Right ventricle myocardium superior (tissue), 1 donor: ENCODE measurements around the gene RAET1G. TPM values are rescaled to one million over a fixed set of nuclear protein-coding genes. Genes with fewer than 3 reads are reported as not detected.

ENCODE experiments used
- ATAC-seq: fragments of 200-7000 bp; cut with Tn5 transposase; one replicate; pipeline ENCODE4 v1.9.1; 2020; ENCODE audit warnings: mild to moderate bottlenecking; ENCODE audit not compliant: poor library complexity
- DNase-seq: peaks from one replicate; pipeline ENCODE4 v3.0.0-alpha.2; 2020
- intact Hi-C: fragments of 100-400 bp; cut with DNase I; formaldehyde crosslinking; loops from one replicate; pipeline ENCODE4 v1.11.2; 2022
- total RNA-seq: library from RNA; stranded (reverse); fragmentation: NEBNext Ultra II Directional; extraction: Animal tissue kit (Norgen Biotek cat#: 25700); gene quantifications from one replicate; pipeline ENCODE4 v1.2.1, GENCODE V29; 2021
- donor health status: DM: no; HTN: yes; CAD: no; lungs with severe emphysema.

Gene RAET1G
- total RNA-seq, 1 donor from 2014 or later: not detected

DNA sequence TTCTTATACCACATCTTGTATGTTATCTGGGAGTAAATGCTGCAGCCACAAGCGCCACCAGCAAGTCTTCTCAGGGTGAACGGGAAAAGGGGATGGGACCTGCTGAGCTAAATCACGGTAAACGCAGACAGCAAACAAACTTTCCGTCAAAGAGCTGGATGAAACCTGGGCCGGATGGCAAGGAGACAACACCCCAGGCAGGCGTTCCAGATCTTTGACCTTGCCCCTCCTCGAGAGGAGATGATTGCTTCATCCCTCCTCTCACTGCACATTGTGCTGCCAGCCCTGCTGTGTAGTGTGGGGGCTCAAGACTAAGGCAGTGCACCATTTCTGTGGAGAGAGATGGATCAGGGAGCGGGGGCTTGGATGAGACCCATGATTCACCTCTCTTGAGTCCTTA, 34.8 kb downstream of the RAET1G start:
- DNase-seq: no peak
- no peak for ATAC-seq

DNA sequence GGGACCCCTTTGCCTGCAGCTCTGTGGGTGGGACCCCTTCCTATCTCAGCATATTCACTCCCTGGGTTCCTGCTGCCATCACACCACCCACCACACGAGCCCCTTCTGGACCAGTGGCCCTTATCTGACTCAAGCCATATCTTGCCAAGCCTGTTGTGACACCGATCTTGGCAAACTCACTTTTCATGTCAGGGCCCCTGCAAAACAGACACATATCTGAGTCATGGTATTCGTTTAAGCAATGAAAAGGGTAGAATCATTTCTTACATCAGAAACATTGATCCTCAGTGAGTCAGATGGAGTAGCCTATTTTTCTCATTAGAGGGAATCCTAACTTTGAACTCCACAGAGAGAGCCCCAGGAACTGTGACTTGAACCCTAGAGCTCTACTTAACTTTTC, 35.6 kb downstream of the RAET1G start:
- DNase-seq (no peak), ATAC-seq (no peak)
- intact Hi-C loops: no loop called here

More for the DNA sequence above, 34.8 kb downstream of the RAET1G start:
- intact Hi-C loops: no loop called here

DNA sequence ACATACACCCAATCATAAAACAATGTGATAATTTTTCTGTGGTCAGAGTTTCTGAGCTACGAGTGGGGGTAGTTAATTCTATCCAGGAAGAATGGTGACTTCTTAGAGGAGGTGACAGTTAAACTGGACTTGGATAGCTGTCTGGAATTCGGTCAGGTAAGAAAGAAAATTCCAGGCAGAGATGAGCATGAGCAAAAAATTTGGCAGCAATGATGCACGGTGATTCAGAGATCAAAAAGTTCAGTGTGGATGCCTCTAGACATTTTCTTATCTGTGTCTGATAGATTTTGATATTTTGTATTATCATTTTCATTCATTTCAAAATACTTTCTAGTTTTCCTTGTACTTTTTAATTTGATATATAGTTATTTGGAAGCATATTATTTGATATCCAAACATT, 37.0 kb downstream of the RAET1G start:
- intact Hi-C loops: no loop called here
- ATAC-seq (no peak), DNase-seq (no peak)

DNA sequence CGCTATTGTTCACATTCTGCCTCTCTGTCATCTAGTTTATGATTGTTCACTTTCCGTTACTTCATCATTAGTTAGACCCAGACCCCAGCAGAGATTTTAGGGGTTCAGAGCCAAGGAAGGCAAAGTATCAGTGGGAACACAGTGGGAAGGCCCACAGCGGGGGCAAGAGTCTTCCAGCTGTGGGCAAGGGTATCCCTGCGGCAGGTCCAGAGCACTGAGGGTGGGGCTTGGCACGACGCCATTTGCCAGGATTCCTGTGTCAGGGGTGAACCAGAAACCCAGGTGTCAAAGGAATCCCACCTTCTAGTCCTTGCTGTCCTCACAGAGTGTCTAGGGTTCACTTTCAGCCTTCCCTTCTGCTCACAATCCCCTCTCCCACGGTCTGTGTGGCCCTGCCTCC, 38.3 kb downstream of the RAET1G start:
- no peak for DNase-seq

DNA sequence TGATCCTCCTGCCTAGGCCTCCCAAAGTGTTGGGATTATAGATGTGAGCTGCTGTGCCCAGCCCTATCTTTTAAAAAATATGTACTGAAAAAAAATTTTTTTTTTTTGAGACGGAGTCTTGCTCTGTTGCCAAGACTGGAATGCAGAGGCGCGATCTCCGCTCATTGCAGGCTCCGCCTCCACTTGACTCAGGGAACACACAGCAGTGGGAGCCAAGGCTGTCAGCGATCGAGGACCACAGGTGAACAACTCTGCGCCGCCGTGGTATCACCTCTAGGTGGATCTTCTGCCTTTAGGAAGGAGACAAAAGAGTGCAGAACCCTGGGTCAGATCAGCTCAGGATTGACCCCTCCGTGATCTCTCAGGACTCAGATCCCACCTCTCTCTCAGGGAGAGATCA, 38.7 kb downstream of the RAET1G start:
- DNase-seq (peak; percentile 61), ATAC-seq (peak; percentile 62)
- intact Hi-C loops: no loop called here

More for the DNA sequence above, 38.3 kb downstream of the RAET1G start:
- intact Hi-C loops: no loop called here
- ATAC-seq: no peak

DNA sequence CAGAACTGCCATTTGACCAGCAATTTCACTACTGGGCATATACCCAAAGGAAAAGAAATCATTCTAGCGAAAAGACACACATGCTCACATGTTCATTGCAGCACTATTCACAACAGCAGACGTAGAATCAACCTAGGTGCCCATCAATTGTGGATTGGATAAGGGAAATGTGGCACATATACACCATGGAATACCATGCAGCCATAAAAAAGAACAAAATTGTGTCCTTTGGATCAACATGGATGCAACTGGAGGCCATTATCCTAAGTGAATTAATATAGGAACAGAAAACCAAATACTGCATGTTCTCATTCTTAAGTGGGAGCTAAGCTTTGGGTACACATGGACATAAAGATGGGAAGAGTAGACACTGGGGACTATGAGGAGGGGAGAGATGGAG, 41.1 kb downstream of the RAET1G start:
- no peak for DNase-seq
- intact Hi-C loops: no loop called here
- no peak for ATAC-seq

DNA sequence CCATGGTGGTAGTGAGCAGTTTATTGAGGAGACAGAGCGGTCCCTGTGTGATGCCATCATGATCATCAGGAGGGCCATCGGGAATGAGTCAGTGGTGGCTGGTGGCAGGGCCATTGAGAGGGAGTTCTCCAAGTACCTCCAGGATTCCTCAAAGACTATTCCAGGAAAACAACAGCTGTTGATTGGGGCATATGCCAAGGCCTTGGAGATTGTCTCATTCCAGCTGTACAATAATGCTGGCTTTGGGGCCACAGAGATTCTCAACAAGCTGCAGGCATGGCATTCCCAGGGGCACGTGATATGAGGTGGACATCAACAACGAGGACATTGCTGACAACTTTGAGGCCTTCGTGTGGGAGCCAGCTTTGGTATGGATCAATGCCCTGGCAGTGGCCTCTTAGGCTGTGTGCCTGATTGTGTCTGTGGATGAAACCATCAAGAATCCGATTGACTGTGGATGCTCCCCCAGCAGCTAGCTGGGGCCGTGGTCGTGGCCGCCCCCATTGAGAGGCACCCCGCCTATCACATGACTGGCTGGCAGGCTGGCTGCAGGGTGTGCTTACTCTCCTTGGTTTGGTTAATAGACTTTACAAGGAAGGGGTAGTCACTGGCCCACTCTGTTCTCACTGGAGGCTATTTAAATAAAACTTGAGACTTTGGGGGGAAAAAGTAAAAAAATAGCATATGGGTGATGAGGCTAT, 41.7 kb downstream of the RAET1G start:
- no peak for ATAC-seq
- intact Hi-C loops: no loop called here
- DNase-seq: no peak

DNA sequence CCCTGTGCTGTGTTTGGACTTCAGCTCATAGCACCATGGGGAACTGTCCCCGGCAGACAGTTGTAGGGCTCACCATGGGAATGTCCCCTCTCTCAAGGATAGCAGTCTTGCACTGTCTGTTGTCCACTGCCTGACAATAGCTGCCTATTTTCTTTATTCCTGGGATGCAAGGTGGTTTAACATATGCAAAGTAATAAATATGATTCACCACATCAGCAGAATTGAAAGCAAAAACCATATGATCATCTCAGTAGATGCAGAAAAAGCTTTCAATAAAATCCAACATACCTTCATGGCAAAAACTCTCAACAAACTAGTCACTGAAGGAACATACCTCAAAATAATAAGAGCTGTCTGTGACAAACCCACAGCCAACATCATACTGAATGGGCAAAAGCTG, 45.3 kb downstream of the RAET1G start:
- intact Hi-C loops: no loop called here
- no peak for DNase-seq
- ATAC-seq: no peak

DNA sequence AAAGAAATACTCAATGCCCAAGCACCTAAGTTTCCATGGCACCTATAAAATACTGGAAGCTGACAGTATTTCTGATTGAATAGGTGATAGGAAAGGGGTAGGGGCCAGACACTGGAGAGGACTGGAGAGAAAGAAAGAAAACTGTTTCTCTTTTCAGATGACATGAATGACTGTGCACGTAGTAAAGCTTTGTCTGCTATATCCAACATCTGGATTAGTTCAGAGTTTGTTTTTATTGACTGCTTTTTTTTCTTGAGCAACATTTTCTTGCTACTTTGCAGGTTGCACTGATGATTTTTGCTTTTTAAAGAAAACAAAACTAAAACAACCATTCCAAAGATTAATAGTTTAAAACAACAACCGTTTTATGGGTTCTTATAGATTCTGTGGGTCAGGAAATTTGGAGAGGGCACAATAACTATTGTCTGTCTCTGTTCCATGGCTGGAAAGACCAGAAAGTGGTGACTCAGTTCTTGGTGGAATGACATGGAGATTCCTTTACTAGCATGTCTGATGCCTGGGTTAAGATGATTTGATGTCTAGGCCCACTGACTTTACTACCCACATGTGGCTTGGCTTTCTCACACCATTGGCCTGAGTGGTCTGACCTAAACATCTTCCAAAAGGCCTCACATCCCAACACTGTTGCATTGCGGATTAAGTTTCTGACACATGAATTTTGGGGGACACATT, 46.5 kb downstream of the RAET1G start:
- intact Hi-C loops: no loop called here
- ATAC-seq (no peak), DNase-seq (no peak)

DNA sequence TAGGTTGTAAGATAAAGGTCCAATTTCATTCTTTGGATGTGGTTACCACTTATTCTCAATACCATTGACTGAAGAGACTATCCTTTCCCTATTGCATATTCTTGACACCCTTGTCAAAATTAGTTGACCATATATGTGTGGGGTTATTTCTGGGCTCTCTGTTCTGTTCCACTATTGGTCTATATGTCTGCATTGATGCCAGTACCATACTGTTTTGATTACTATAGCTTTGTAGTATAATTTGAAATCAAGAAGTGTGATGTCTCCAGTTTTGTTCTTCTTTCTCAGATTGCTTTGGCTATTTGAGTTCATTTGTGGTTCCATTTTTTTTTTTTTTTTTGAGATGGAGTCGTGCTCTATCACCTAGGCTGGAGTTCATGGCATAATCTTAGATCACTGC, 50.7 kb downstream of the RAET1G start:
- intact Hi-C loops: no loop called here

DNA sequence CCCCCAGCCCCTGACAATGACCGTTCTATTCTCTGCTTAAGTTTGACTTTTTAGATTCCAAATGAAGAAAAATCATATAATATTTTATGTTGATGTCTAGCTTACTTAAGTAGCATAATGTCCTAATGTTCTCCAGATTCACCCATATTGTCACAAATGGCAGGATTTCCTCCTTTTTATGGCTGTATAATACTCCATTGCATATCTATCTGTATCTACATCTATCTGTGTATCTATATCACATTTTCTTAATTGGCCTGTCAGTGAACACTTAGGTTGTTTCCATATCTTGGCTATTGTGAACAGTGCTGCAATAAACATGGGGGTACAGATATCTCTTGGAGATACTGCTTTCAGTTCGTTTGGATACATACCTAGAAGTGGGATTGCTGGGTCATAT, 51.7 kb downstream of the RAET1G start:
- DNase-seq: no peak
- ATAC-seq: no peak
- intact Hi-C loops: no loop called here

More for the DNA sequence above, 50.7 kb downstream of the RAET1G start:
- DNase-seq (no peak), ATAC-seq (no peak)

DNA sequence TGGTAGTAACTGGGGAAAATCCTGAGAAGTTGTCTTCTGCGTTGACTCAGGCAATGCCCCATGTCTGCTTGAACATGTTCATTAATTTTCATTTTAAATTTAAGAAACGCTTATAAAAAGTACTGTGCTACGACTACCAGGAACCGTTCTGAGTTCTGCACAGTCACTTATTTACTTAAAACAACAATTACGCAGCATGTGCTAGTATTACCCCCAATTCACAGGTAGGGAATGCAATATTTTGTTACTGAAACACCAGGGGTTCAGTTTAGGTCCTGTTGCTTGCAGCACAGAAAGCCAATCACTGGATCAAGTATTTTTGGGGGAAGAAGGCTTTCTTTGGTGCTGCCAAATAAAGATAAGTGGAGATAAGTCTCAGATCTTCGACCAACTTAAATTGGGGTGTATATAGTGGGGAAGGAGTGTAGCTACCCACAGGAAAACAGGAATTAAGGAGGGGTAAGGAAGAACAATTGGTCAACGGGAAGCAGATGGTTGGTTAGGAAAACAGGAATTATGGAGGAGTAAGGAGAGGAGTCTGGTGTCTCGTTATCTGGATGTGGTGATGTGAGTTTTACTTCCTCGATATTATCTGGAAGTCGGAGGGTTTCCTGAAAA, 53.5 kb downstream of the RAET1G start:
- ATAC-seq (no peak), DNase-seq (no peak)
- intact Hi-C loops: no loop called here

DNA sequence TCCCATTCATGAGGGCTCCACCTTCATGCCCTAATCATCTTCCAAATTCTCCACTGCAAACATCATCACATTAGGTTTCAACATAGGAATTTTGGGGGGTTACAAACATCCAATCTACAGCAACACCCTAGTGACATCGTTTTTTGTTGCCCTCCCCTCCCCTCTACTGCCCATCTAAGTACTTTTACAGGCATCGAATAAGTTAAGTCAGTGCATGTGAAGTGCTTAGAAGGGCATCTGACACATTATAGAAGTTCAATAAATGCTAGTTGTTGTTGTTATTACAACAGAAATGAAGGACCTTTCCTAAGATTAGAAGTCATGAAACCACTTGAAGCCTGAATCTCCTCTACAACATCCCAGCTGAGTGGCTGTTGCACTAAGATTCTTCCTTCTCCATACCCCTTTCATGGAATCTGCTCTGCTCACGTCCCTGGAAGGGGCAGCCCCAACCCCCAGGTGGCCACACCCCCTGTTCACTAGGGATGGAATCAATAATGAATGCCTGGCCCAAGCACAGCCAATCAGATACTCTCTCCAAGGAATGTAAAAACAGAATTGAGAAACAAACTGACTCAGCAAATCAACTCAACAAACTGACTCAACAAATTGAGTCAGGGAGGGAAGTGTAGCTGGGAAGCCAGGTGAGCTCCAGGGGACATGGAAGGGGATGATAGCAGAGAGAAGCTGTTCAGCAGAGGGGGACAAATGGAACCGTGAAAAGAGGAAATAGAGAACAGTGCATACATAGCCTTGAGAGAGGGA, 54.9 kb downstream of the RAET1G start:
- ATAC-seq (no peak), DNase-seq (no peak)
- intact Hi-C loops: no loop called here

Other genes starting within 250 kb of the RAET1G start
- 9.1 TPM for gene LATS1, start 205.0 kb downstream of the RAET1G start, total RNA-seq
- gene NUP43, start 176.6 kb downstream of the RAET1G start, total RNA-seq: 29.3 TPM
- gene PCMT1, start 173.4 kb downstream of the RAET1G start, total RNA-seq: 182 TPM
- gene LRP11, start 58.8 kb downstream of the RAET1G start, total RNA-seq: 17.4 TPM
- gene RAET1E, start 25.0 kb downstream of the RAET1G start, total RNA-seq: 0.48 TPM
- gene ULBP2, start 18.9 kb upstream of the RAET1G start, total RNA-seq: 0.65 TPM
- gene ULBP1, start 40.8 kb upstream of the RAET1G start, total RNA-seq: 0.13 TPM
- not detected for gene RAET1L, start 102.4 kb upstream of the RAET1G start, total RNA-seq
- 0.83 TPM for gene ULBP3, start 146.0 kb upstream of the RAET1G start, total RNA-seq
- gene PPP1R14C, start 219.9 kb upstream of the RAET1G start, total RNA-seq: 131 TPM